Kidney (tissue), 14 donors: ENCODE data around the gene TRAFD1. TPM values are rescaled to one million over a fixed set of nuclear protein-coding genes. Genes with fewer than 3 reads are reported as not detected.

ENCODE experiments used
- DNase-seq, 5 donors: peaks; one replicate each; pipeline ENCODE4 v3.0.0-alpha.2; 2013 to 2020
- FAIRE-seq: peaks from 2 replicates; lab custom pipeline; 2012; peaks lifted over from hg19 to GRCh38; lab: Jason Lieb, UNC
- H3K27ac ChIP-seq, 2 donors: one replicate each; pipeline ENCODE4 v1.7.0; 2013; ENCODE audit warnings: low read depth in 2 of 2, low read length in 2 of 2, inconsistent platforms in 1 of 2
- H3K27me3 ChIP-seq: one replicate; pipeline ENCODE4 v1.7.1; 2013; ENCODE audit warnings: low read length, inconsistent platforms; ENCODE audit not compliant: control insufficient read depth, insufficient read depth
- H3K36me3 ChIP-seq, 3 donors: one replicate each; pipeline versions ENCODE4 v1.7.0 to v1.7.1; 2013; ENCODE audit warnings: low read length in 3 of 3, control low read depth in 1 of 3, inconsistent platforms in 1 of 3; ENCODE audit not compliant: insufficient read depth in 3 of 3, control insufficient read depth in 2 of 3
- H3K4me1 ChIP-seq, 3 donors: one replicate each; pipeline versions ENCODE4 v1.7.0 to v1.7.1; 2013; ENCODE audit warnings: low read length in 3 of 3, inconsistent platforms in 1 of 3, low read depth in 1 of 3; ENCODE audit not compliant: control insufficient read depth in 2 of 3, insufficient read depth in 2 of 3
- H3K4me3 ChIP-seq, 3 donors: one replicate each; pipeline versions ENCODE4 v1.7.0 to v1.8.1; 2013; ENCODE audit warnings: low read length in 3 of 3, control low read depth in 1 of 3, inconsistent platforms in 1 of 3
- H3K9ac ChIP-seq, 3 donors: one replicate each; pipeline versions ENCODE4 v1.7.0 to v1.7.1; 2013; ENCODE audit warnings: low read length in 3 of 3, control low read depth in 1 of 3, inconsistent platforms in 1 of 3
- H3K9me3 ChIP-seq, 3 donors: one replicate each; pipeline versions ENCODE4 v1.7.0 to v1.7.1; 2013; ENCODE audit warnings: low read length in 3 of 3, control low read depth in 1 of 3, inconsistent platforms in 1 of 3; ENCODE audit not compliant: control insufficient read depth in 2 of 3, insufficient read depth in 1 of 3
- CTCF ChIP-seq: IDR thresholded peaks from 3 replicates; pipeline ENCODE4 v1.5.1; 2012; ENCODE audit warnings: mild to moderate bottlenecking, moderate library complexity, borderline replicate concordance; ENCODE audit not compliant: insufficient read depth; ENCODE audit errors: extremely low read depth
- intact Hi-C: fragments of 100-400 bp; cut with DNase I; formaldehyde crosslinking; loops from one replicate; pipeline ENCODE4 v1.11.1; 2022
- polyA plus RNA-seq: library from polyadenylated mRNA; stranded (reverse); fragments of 350-450 nt; fragmentation: Illumina TruSeq; extraction: RNeasy Lipid Tissue Mini Kit (QIAGEN cat#74804); gene quantifications from one replicate; pipeline ENCODE4 v1.2.3, GENCODE V29; 2014; ENCODE audit warnings: low read depth, low replicate concordance; ENCODE audit not compliant: insufficient read depth
- total RNA-seq: library from RNA; stranded (reverse); fragmentation: NEBNext Ultra II Directional; extraction: Animal tissue kit (Norgen Biotek cat#: 25700); gene quantifications from one replicate; pipeline ENCODE4 v1.2.1, GENCODE V29; 2021
- donor health status: control.
- donor health status: control.
- donor health status: control.
- donor health status: control.
- donor health status: control.
- donor health status: DM: yes; HTN: yes; CAD: no.
- donor health status: Normal renal cell carcinoma (clear cell type).

TRAFD1 gene
- total and polyA plus RNA-seq, 2 donors from 2014 or later, result 16.4 to 27.1 TPM

GRCh38 chr12:112124918-112125249 lies 476 bp upstream of the TRAFD1 start:
- Histone ChIP-seq H3K27me3 (no peaks in the 10 kb centered on the region), H3K9ac (no peak overlapping the region), H3K9me3 (no peaks in the 10 kb centered on the region), H3K27ac (no peak overlapping the region), H3K36me3 (no peaks in the 10 kb centered on the region), H3K4me1 (peaks cover 0 to 10% (median 3%) of the 10 kb centered on the region in 3 donors), H3K4me3 (peak overlapping the region in 2 of 3 donors; percentile 1 to 33)
- FAIRE-seq (no peak), DNase-seq (no peak)
- intact Hi-C loops, result no loop called here
- TF ChIP-seq CTCF, result no peak

GRCh38 chr12:112126000-112126438 lies 659 bp downstream of the TRAFD1 start:
- H3K36me3 ChIP-seq, result no peaks in the 10 kb centered on the region
- H3K4me3 ChIP-seq, result peak overlapping the region; percentile 76 to 94 (median 90)
- peaks cover 0 to 16% (median 9%) of the 10 kb centered on the region in 3 donors for H3K4me1 ChIP-seq
- no peak for TF ChIP-seq CTCF
- no peak for FAIRE-seq
- intact Hi-C loops, result no loop called here
- peak overlapping the region; percentile 59 to 88 (median 84) for H3K9ac ChIP-seq
- H3K27ac ChIP-seq, result peak overlapping the region; percentile 82 to 83
- peak in 2 of 5 donors; percentile 15 to 73 for DNase-seq
- no peaks in the 10 kb centered on the region for H3K9me3 ChIP-seq
- H3K27me3 ChIP-seq, result no peaks in the 10 kb centered on the region

GRCh38 chr12:112126911-112127310 lies 1.6 kb downstream of the TRAFD1 start:
- no peak overlapping the region for H3K4me3 ChIP-seq

More at GRCh38 chr12:112126911-112127310, 1.6 kb downstream of the TRAFD1 start:
- DNase-seq (no peak), FAIRE-seq (no peak)
- Histone ChIP-seq H3K27ac (no peak overlapping the region), H3K9me3 (no peaks in the 10 kb centered on the region), H3K9ac (no peak overlapping the region), H3K27me3 (no peaks in the 10 kb centered on the region), H3K36me3 (no peaks in the 10 kb centered on the region), H3K4me1 (peaks cover 0 to 18% (median 10%) of the 10 kb centered on the region in 3 donors)
- no peak for TF ChIP-seq CTCF
- intact Hi-C loops, result no loop called here
